Progenitor cell of endocrine pancreas (in vitro differentiated cells): Measurements from ENCODE around the gene TOPBP1. TPM values are rescaled to one million over a fixed set of nuclear protein-coding genes. Genes with fewer than 3 reads are reported as not detected.

ENCODE experiments used
- DNase-seq: peaks from one replicate; pipeline ENCODE4 v3.0.0; 2021; ENCODE audit warnings: low spot score; ENCODE audit not compliant: unreplicated experiment
- H3K27ac Mint-ChIP-seq: 2 replicates; pipeline ENCODE4 v1.8.0; 2021; ENCODE audit warnings: mild to moderate bottlenecking, moderate library complexity, mixed read lengths
- H3K27me3 Mint-ChIP-seq: 2 replicates; pipeline ENCODE4 v1.8.0; 2021; ENCODE audit warnings: mixed read lengths
- H3K36me3 Mint-ChIP-seq: 2 replicates; pipeline ENCODE4 v1.8.0; 2022; ENCODE audit warnings: mixed read lengths; ENCODE audit not compliant: insufficient read depth
- H3K4me1 Mint-ChIP-seq: 2 replicates; pipeline ENCODE4 v1.8.0; 2021; ENCODE audit warnings: low read depth, mixed read lengths
- H3K4me3 Mint-ChIP-seq: 2 replicates; pipeline ENCODE4 v1.8.0; 2021; ENCODE audit warnings: low read depth, mild to moderate bottlenecking, moderate library complexity, mixed read lengths
- H3K9me3 Mint-ChIP-seq: 2 replicates; pipeline ENCODE4 v1.8.0; 2021; ENCODE audit warnings: low read depth, mixed read lengths
- CTCF ChIP-seq: fragments of 200-600 bp; sonication (generic); IDR thresholded peaks from one replicate; pipeline ENCODE4 v1.5.0; 2021; ENCODE audit warnings: antibody characterized with exemption, mild to moderate bottlenecking; ENCODE audit not compliant: unreplicated experiment
- total RNA-seq: library from RNA; stranded (reverse); gene quantifications from 2 replicates; pipeline ENCODE4 v1.2.1, GENCODE V29; 2021

Gene TOPBP1
- total RNA-seq, 1 donor from 2014 or later: 51.8 TPM

GRCh38 chr3:133701435-133702358 is 40.0 kb upstream of the TOPBP1 start:
- H3K36me3 Mint-ChIP-seq: no peaks in the 10 kb centered on the region
- no peak overlapping the region for H3K27ac Mint-ChIP-seq
- no peak overlapping the region for H3K4me3 Mint-ChIP-seq
- H3K4me1 Mint-ChIP-seq: peaks cover 8% of the 10 kb centered on the region
- peaks cover 4% of the 10 kb centered on the region for H3K27me3 Mint-ChIP-seq
- DNase-seq: no peak
- H3K9me3 Mint-ChIP-seq: peaks cover 4% of the 10 kb centered on the region
- TF ChIP-seq CTCF: no peak

- Mint-ChIP-seq H3K36me3 (no peaks in the 10 kb centered on the region), H3K4me3 (no peak overlapping the region), H3K27me3 (no peaks in the 10 kb centered on the region), H3K27ac (no peak overlapping the region), H3K9me3 (peaks cover 4% of the 10 kb centered on the region), H3K4me1 (peaks cover 8% of the 10 kb centered on the region)
- no peak for TF ChIP-seq CTCF
- DNase-seq: no peak
Observed at GRCh38 chr3:133700351-133700750, 38.6 kb upstream of the TOPBP1 start.

- Mint-ChIP-seq H3K36me3 (no peaks in the 10 kb centered on the region), H3K9me3 (peaks cover 4% of the 10 kb centered on the region), H3K4me3 (no peak overlapping the region), H3K4me1 (peaks cover 8% of the 10 kb centered on the region), H3K27ac (no peak overlapping the region), H3K27me3 (no peaks in the 10 kb centered on the region)
- no peak for TF ChIP-seq CTCF
- DNase-seq: no peak
Observed at GRCh38 chr3:133699903-133700302, 38.2 kb upstream of the TOPBP1 start.

- Mint-ChIP-seq H3K4me1 (peaks cover 8% of the 10 kb centered on the region), H3K27ac (no peak overlapping the region), H3K27me3 (no peaks in the 10 kb centered on the region), H3K9me3 (peaks cover 4% of the 10 kb centered on the region), H3K4me3 (no peak overlapping the region), H3K36me3 (no peaks in the 10 kb centered on the region)
- TF ChIP-seq CTCF: no peak
- DNase-seq: no peak
Observed at GRCh38 chr3:133699467-133699866, 37.7 kb upstream of the TOPBP1 start.

- Mint-ChIP-seq H3K27ac (no peak overlapping the region), H3K27me3 (no peaks in the 10 kb centered on the region), H3K9me3 (peaks cover 4% of the 10 kb centered on the region), H3K4me3 (no peak overlapping the region), H3K4me1 (no peaks in the 10 kb centered on the region), H3K36me3 (no peaks in the 10 kb centered on the region)
- DNase-seq: no peak
- no peak for TF ChIP-seq CTCF
Observed at GRCh38 chr3:133697960-133698359, 36.2 kb upstream of the TOPBP1 start.
